ELF-1 (cell line): ENCODE data around the gene WDR1.

Source experiments
- DNase-seq: peaks from one replicate; pipeline ENCODE4 v3.0.0-alpha.2; 2016; ENCODE audit warnings: low read depth, low spot score

WDR1 gene

DNA sequence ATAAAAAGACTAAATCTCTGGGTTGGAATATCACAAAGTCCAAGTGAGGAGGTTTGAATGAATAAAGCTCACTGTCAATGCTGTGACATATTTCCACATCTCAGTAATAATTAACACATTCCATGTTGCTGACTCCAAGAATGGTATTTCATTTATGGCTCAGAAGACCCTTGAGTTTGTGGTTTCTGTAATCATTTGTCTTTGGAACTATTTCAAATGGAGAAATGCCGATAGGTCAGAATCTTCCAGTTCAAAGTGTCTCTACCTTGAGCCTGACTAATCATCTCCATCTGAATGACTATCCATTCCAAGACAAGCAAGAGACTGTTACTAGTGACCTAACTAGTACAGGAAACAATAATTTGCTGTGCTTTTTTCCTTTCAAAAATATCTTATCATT, 71.1 kb downstream of the WDR1 start:
- no peak for DNase-seq

DNA sequence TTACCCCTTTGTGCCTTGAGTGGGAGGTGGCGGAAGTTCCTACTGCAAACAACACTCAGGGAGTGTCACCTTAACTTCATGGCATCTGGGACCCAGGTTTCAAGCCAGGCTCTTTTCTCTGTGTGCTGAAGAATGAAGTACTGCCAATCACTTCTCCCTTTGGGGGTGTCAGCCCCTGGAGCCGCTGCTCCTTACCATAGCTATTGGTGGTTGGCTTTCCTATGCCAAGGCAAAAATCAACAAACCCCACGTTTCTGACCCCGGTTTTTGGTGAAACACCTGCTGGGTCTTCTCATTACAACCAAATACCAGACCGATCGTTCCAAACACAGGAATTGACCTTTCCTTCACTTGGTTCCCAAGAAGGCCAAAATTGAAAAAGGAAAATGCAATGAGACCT, 75.6 kb downstream of the WDR1 start:
- no peak for DNase-seq

DNA sequence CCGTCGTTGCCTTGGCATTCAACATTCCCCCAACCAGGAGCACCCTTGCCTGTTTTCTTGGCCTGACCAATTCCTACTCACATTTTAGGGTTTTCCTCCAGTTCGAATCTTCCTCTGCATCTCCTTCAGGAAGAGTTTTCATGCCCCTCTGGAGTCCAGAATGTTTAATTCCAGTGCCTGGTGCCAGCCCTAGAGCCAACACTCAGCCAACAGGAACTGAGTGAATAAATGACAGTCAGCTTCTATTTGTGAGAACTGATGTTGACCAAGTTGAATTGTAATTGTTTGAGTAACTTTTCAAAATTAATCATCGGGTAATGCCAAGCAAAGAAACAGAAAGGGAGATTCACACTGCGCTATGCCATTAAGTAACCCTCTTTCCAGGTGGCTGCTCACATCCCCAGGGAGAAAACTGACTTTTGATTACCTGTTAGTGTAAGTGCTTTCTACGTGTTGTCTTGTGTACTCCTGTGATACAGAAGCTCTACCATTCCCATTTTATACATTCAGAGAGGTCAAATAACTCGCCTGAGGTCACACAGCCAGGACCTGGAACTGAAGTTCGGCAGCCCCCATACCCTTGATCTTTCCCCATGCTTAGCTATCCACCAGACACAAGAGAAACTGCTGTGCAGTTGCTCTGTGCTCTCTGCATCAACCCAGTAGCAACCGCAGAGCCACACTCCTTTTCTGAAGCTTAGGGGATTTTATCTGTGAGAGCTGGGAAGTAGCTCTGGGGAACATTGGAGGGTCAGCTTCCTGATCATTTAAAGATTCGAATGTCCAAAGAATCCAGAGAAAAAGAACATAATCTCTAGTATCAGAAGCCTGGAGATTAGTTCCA, 76.3 kb downstream of the WDR1 start:
- no peak for DNase-seq

DNA sequence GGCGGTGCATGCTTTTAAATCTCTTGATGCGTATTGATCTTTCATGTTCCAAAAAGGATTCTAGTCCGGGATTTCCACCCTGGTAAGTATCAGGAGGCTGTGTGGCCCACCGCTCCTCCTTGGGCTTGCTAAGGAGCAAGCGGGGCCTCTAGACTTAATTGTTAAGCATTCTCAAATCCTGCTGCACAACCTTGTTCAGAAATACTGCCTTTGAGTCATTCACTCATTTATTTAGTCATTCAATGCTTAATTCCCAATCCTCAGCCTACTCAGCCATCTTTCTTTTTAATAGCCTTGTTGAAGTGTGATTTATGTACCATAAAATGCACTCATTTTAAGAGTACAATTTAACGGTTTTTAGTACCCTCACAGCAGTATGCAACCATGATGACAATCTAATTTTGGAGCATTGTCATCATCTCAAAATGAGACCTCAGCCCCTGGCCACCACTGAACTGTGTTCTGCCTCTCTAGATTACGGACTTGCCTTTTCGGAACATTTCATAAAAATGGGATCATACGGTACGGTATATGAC, 79.7 kb downstream of the WDR1 start:
- no peak for DNase-seq

DNA sequence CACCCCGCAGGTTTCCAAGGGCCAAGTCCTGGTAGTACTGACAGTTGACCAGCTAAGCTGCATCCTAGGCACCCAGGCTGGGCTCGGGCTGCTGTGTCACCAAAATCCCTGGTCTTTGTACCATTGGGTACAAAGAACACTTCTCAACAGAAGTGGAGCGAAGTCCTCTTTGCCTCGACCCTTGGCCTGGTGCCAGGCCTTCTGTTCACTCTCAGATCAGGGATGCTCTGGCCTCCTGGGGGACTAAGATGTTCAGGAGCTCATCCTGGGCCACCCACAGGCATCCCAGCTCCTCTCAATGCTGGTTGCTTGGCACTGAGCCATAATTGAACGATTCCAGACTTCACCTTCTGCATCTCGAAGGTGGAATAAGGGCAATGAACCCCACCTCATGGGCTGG, 81.5 kb downstream of the WDR1 start:
- DNase-seq: no peak

DNA sequence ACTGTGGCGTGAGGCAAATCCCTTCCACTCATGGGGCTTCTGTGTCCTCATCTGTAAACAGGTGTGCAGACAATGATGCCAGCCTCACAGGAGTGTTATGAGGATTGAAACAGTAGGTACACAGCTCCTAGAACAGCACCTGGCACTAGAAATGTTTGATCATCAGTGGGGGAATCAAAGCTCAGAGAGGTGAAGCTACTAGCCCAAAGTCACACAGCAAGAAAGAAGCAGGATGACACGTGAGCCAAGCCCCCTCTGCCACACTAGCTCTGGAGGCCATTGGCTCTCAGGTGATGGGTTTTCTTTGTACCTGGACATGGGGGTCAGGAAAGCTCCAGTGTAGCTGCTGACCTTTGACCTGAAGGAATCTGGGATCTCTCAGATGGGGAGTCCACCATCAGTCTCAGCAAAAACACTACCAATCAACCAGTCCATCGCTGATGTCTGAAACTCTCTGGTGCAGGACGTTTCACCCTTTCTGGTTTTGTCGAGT, 81.9 kb downstream of the WDR1 start:
- no peak for DNase-seq

DNA sequence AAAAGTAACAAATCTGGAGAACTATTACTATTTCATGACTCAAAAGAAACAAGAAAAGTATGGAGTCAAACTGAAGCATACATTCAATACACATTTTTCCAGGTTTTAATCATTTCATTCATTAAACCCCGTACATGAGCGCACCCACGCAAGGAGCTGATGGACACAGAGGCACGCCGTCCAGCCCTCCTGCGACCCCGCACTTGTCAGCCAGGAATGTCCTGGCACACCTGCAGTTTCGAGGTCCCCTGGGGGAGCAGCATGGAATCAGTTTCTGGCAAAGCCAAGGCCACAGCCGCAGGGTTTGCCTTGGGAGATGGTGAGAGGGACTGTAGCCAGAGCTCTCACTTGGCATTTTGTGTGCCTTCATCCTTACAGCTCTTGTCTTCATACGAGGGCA, 82.5 kb downstream of the WDR1 start:
- no peak for DNase-seq

DNA sequence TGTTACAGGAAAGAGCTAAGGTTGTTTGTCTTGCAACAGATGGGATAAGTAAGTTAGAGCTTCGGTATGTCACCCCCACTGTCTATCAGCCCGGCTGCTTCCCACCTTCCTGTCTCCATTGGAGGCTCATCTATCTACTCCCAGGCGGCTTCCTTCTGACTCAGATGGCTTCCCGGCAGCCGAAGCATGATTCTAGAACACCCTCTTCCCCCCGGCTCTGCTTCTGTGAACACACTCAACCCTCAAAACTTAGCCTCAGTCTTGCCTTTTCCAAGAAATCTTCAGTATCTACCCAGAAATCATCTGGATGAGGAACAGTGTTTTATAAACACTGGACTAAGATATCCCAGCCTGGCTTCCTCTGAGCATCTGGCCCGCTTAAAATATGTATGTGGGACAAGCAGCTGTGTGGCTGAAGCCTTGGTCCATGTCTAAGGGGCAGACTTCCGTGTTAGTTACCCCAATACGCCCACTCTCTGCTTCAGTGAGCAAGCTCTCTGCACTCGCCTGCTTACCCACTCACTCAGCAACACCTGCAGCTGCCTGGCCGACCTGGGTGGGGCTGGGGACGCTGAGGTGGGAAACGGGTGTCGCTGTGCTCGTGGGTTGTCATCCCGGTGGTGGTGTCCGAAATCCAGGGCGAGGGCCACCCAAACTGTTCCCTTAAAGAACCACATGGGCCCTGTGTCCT, 83.3 kb downstream of the WDR1 start:
- no peak for DNase-seq

DNA sequence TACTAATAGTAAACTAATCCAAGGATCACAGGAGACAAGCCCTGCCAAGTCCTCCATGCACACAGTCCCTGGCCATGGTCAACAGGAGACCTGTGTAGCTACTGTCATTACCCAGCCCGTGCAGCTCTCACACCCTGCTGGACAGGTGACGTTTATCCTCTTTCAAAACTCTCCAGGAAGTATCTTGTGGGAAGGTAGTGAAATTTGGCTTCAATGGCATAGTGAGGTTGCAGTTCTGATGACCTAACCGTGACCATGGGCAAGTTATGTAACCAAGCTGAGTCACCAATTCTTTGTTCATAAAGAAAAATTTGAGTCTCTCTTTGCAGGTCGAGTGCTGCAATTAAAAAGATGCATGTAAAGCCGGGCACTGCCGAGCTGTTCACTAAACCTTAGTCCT, 84.0 kb downstream of the WDR1 start:
- DNase-seq: no peak

DNA sequence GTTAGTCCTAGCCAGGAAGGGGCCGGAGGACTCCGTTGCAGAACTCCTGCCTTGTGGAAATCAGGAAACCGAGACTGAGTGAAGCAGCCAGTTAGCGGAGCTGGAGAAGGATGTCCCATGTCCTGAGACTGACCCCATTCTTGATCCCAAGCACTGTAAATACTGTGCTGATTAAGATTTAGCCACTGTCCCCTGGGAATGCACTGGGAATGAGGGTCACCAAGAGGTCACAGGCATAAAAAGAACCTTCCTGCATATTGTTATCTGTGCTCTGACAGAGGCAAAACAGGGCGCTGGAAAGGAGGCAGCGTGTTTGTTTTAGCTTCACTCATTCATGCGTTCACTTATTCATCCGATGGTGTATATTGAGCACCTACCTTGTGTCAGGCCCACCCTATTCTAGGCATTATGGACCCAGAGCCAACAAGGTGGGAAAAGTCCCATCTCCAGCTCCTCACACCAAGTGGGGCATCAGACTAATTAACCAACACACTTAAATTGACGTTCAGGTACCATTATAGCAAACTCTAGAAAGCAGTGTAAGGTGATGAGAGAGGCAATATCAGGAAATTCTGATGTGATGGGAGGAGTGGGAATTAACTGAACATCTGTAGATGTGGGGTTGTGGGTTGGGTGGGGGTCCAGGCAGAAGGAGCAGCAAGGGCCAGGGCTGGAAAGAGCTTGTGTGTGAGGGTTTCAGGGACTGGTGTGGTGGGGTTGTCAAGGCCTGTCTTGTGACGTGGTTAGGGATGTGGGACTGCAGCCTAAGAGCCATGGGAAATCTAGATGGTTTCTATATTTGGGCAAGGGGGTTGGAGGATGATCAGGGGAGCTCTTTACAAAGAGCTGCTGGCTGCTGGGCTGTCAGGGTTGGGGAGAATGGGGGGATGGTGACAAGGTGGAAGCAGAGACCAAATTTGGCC, 84.7 kb downstream of the WDR1 start:
- peak; percentile 60 for DNase-seq

DNA sequence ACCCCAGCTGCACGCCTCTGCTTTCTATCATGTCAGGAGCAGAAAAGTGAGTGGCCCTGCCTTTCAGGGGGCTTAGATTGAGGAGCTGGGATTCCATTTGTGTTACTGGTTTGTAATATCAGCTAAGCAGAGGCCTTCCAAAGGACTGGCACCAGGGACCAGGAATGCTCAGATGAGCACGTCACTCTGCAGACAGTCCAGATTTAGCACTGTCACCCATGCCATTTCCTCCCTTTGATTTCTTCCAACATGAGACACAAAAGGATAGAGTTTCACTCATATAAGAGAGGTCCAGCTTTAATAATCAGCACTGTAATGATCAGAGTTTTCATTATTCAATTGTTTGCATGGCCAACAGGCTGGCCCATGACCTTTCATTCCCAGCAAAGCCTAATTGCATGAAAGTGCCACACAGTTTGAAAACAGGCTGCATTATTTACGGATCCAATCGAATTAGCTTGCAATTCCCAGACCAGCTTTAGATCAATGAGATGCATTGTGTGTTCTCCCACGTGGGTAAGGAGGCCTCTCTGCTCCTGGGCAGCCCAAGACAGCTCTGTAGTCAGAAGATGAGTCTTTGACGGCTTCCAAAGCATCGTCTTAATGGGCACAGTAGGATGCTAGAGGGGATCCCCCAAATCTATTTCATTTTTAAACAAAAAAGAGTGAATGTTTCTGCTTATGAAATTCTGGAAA, 85.5 kb downstream of the WDR1 start:
- no peak for DNase-seq

DNA sequence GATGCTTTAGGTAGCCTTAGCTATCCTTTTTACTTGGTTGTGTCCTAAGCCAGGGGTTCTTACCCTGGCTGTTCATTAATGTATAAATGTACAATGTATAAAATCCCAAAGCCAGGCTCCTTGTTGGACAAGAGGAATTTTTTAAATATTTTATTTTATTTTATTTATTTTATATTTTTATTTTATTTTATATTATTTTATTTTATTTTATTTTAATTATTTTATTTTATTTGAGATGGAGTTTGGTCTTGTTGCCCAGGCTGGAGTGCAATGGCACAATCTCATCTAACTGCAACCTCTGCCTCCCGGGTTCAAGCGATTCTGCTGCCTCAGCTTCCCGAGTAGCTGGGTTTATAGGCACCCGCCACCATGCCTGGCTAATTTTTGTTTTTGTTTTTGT, 87.2 kb downstream of the WDR1 start:
- no peak for DNase-seq

DNA sequence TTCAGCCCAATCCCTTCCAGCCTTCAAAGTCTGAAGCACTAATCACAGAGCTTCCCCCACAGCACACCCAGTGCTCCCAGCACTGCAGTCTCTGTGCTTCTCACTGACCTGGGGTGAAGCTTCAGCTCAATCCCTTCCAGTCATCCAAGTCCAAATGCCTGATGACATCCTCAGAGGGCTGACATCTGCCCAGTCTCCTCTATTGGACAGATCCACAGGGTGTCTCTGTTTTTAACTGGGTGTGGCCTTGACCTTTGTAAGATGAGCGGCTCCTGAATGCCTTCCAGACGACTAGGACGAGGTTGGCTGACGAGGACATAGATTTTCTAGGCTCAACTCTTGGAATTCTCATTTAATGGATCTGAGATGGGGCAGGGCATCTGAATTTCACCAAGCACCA, 87.7 kb downstream of the WDR1 start:
- DNase-seq: no peak

DNA sequence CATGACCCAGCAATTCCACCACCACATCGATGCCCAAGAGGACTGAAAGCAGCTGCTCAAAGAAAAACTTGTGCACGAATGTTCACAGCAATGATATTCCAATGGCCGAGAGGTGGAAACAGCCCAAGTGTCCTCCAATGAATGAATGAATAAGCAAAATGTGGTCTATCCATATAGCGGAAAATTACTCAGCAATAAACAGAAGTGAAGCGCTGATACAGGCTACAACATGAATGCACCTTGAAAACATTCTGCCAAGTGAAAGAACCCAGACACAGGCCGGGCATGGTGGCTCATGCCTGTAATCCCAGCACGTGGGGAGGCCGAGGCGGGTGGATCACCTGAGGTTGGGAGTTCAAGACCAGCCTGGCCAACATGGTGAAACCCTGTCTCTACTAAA, 90.1 kb downstream of the WDR1 start:
- DNase-seq: no peak

DNA sequence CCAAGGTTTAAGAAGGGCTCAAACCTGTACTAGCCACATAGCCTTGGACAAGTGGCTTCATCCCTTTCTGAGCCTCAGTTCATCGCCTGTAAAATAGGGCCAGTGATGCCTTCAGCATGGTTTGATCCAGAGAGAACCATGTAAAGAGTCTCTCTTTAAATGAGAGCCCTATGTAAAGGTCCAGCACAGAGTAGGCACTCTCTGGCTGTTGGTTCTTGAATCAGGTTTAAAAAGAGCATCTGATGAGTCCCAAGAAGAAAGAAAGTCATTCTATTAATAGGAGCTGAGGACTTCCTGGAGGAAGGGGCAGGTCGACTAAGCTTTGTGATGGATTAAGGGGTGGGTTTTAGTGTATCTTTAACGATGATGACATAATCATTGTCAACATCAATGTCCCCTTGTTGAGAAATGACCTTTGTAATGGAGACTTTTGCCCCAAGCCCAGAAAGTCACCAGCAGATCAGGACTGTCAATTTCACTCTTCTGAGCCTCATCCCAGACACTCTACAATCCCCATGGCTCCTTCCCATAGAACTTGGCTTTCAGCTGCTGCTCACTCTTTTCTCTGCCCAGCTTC, 91.3 kb downstream of the WDR1 start:
- no peak for DNase-seq
